Osteoblast (primary cell): ENCODE measurements around the gene RP2. TPM values are rescaled to one million over a fixed set of nuclear protein-coding genes. Genes with fewer than 3 reads are reported as not detected.

Experiments used
- DNase-seq: peaks from one replicate; pipeline ENCODE4 v3.0.0; 2011; ENCODE audit warnings: low spot score, mixed read lengths; ENCODE audit not compliant: insufficient read length; ENCODE audit errors: missing footprints
- H2AFZ ChIP-seq: 2 replicates; pipeline ENCODE4 v1.6.0; 2011; ENCODE audit warnings: mild to moderate bottlenecking, low read length
- H3K27ac ChIP-seq: 2 replicates; pipeline ENCODE4 v1.5.1; 2011; ENCODE audit warnings: mild to moderate bottlenecking, low read depth, low read length, moderate library complexity
- H3K27me3 ChIP-seq: 2 replicates; pipeline ENCODE4 v1.6.0; 2012; ENCODE audit warnings: mild to moderate bottlenecking, control low read depth, inconsistent platforms, low read length, moderate library complexity; ENCODE audit not compliant: insufficient read depth
- H3K36me3 ChIP-seq: 2 replicates; pipeline ENCODE4 v1.5.1; 2011; ENCODE audit warnings: mild to moderate bottlenecking, low read length, control low read depth, moderate library complexity; ENCODE audit not compliant: insufficient read depth
- H3K4me1 ChIP-seq: 2 replicates; pipeline ENCODE4 v1.5.1; 2011; ENCODE audit warnings: mild to moderate bottlenecking, low read length, control low read depth, moderate library complexity; ENCODE audit not compliant: insufficient read depth
- H3K4me2 ChIP-seq: 2 replicates; pipeline ENCODE4 v1.6.0; 2011; ENCODE audit warnings: mild to moderate bottlenecking, low read length; ENCODE audit not compliant: insufficient read depth
- H3K4me3 ChIP-seq: fragments of 200-600 bp; sonication (generic); 3 replicates; pipeline ENCODE4 v1.5.1; 2012; ENCODE audit warnings: mild to moderate bottlenecking, low read length, inconsistent platforms; ENCODE audit not compliant: insufficient read depth
- H3K79me2 ChIP-seq: 2 replicates; pipeline ENCODE4 v1.6.0; 2012; ENCODE audit warnings: mild to moderate bottlenecking, low read length, control low read depth, inconsistent platforms; ENCODE audit not compliant: insufficient read depth
- H3K9me3 ChIP-seq: 2 replicates; pipeline ENCODE4 v1.5.1; 2011; ENCODE audit warnings: low read depth, low read length, control low read depth
- H4K20me1 ChIP-seq: 2 replicates; pipeline ENCODE4 v1.6.0; 2012; ENCODE audit warnings: mild to moderate bottlenecking, low read length, control low read depth; ENCODE audit not compliant: insufficient read depth
- total RNA-seq: library from RNA; depleted of rRNA; stranded (reverse); fragments of >200 nt; gene quantifications from 2 replicates; pipeline ENCODE4 v1.2.3, GENCODE V29; 2012
- TF ChIP-seq, protein P1 (sequence below): IDR thresholded peaks from 2 replicates; pipeline ENCODE4 v1.5.1; 2011; ENCODE audit warnings: mild to moderate bottlenecking, low read depth, low read length, moderate library complexity; ENCODE audit errors: extremely low read depth

Gene RP2
- total RNA-seq, 1 donor: 19.5 TPM

GRCh38 chrX:46837558-46838485 is 979 bp downstream of the RP2 start:
- H3K36me3 ChIP-seq: no peaks in the 10 kb centered on the region
- H2AFZ ChIP-seq: peak overlapping the region; percentile 70
- peak overlapping the region; percentile 66 for H3K4me2 ChIP-seq
- H3K4me1 ChIP-seq: peaks cover 19% of the 10 kb centered on the region
- peaks cover 33% of the 10 kb centered on the region for H3K79me2 ChIP-seq
- H3K27me3 ChIP-seq: no peaks in the 10 kb centered on the region
- no peak for DNase-seq
- H3K27ac ChIP-seq: peak overlapping the region; percentile 91
- TF ChIP-seq, protein P1, sequence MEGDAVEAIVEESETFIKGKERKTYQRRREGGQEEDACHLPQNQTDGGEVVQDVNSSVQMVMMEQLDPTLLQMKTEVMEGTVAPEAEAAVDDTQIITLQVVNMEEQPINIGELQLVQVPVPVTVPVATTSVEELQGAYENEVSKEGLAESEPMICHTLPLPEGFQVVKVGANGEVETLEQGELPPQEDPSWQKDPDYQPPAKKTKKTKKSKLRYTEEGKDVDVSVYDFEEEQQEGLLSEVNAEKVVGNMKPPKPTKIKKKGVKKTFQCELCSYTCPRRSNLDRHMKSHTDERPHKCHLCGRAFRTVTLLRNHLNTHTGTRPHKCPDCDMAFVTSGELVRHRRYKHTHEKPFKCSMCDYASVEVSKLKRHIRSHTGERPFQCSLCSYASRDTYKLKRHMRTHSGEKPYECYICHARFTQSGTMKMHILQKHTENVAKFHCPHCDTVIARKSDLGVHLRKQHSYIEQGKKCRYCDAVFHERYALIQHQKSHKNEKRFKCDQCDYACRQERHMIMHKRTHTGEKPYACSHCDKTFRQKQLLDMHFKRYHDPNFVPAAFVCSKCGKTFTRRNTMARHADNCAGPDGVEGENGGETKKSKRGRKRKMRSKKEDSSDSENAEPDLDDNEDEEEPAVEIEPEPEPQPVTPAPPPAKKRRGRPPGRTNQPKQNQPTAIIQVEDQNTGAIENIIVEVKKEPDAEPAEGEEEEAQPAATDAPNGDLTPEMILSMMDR: no peak
- H3K4me3 ChIP-seq: peak overlapping the region; percentile 90
- H4K20me1 ChIP-seq: peaks cover 4% of the 10 kb centered on the region
- no peaks in the 10 kb centered on the region for H3K9me3 ChIP-seq

DNA sequence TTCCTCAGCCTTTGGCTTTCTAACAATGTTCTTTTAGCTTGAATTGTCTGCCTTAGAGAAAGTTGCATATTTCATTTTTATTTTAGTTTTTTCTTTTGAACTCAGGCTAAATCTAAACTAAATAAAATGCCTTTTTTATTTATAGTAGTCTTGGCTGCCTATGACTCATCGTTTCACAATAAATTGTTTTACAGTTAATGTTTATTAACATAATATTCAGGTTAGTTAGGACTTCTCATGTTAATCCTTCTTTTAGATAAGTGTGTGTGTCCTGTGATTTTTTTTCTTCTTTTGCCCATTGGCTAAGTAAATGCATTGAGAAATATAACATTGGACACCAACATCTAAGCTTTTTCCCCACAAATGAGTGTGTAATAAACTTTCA is 1.6 kb downstream of the RP2 start:
- no peaks in the 10 kb centered on the region for H3K36me3 ChIP-seq
- no peaks in the 10 kb centered on the region for H3K27me3 ChIP-seq
- peak overlapping the region; percentile 90 for H3K4me3 ChIP-seq
- no peak for DNase-seq
- H2AFZ ChIP-seq: no peak overlapping the region
- peaks cover 19% of the 10 kb centered on the region for H3K4me1 ChIP-seq
- H3K27ac ChIP-seq: peak overlapping the region; percentile 91
- peaks cover 38% of the 10 kb centered on the region for H3K79me2 ChIP-seq
- H3K4me2 ChIP-seq: peak overlapping the region; percentile 66
- no peaks in the 10 kb centered on the region for H3K9me3 ChIP-seq
- peaks cover 4% of the 10 kb centered on the region for H4K20me1 ChIP-seq
- TF ChIP-seq, protein P1: no peak

DNA sequence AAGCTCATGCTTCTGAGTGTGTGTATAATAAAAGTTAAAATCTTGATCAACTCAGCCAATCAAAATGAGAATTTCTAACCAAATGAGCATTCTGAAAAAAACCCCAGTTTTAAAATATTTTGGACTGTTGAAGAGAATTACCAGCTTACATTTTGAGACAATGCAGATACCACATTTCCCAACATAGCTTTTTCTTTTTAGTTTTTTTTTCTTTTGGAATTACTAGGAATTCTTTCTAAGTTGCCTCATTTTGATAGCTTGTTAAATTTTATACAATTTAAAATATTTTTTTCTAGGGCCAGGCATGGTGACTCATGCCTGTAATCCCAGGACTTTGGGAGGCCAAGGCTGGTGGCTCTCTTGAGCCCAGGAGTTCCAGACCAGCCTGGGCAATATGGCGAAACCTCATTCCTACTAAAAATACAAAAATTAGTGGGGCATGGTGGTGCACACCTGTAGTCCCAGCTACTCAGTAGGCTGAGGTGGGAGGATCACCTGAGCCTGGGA is 2.2 kb downstream of the RP2 start:
- peaks cover 4% of the 10 kb centered on the region for H4K20me1 ChIP-seq
- peak overlapping the region; percentile 66 for H3K4me2 ChIP-seq
- no peaks in the 10 kb centered on the region for H3K9me3 ChIP-seq
- TF ChIP-seq, protein P1: no peak
- H3K4me3 ChIP-seq: peak overlapping the region; percentile 90
- peak overlapping the region; percentile 91 for H3K27ac ChIP-seq
- H3K27me3 ChIP-seq: no peaks in the 10 kb centered on the region
- peaks cover 19% of the 10 kb centered on the region for H3K4me1 ChIP-seq
- no peak overlapping the region for H2AFZ ChIP-seq
- peaks cover 42% of the 10 kb centered on the region for H3K79me2 ChIP-seq
- no peaks in the 10 kb centered on the region for H3K36me3 ChIP-seq
- no peak for DNase-seq

DNA sequence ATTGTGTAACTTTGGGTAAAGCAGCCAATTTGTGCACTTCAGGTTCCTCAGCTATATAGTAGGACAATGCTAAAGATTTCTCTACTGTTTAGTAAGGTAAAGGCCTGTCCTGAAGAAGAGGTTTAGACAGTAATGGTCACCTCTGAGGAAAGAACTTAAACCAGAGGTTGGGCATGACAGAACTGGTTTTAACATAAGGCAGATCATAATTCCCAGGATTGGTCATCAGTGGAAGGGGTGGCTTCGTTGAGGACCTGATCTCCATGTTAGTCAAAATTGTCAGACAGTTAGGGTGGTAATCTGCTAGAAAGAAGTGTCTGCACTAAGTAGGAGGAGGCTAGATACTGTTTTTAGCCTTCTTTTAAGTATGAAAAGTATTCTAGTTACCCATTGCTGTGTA is 4.1 kb downstream of the RP2 start:
- TF ChIP-seq, protein P1: no peak
- H3K27ac ChIP-seq: peak overlapping the region; percentile 80
- H3K36me3 ChIP-seq: no peaks in the 10 kb centered on the region
- DNase-seq: no peak
- no peaks in the 10 kb centered on the region for H3K27me3 ChIP-seq
- H3K4me1 ChIP-seq: peaks cover 19% of the 10 kb centered on the region
- no peaks in the 10 kb centered on the region for H3K9me3 ChIP-seq
- no peak overlapping the region for H3K4me2 ChIP-seq
- H4K20me1 ChIP-seq: peaks cover 4% of the 10 kb centered on the region
- no peak overlapping the region for H2AFZ ChIP-seq
- peaks cover 56% of the 10 kb centered on the region for H3K79me2 ChIP-seq
- no peak overlapping the region for H3K4me3 ChIP-seq
